ENCODE data around the gene KCNC1.

KCNC1 gene

GRCh38 chr11:17805873-17806272 is 71.3 kb downstream of the KCNC1 start:
- peaks cover 2% of the 10 kb centered on the region for H3K9me3 Mint-ChIP-seq
- no peak overlapping the region for H3K4me3 Mint-ChIP-seq
- H3K36me3 Mint-ChIP-seq (ENCODE audit: low read depth) = no peaks in the 10 kb centered on the region
- H3K27ac Mint-ChIP-seq = no peak overlapping the region
- TF ChIP-seq CTCF (IDR thresholded peaks at IDR 0.05; ENCODE audit: unreplicated experiment in 3 of 3) = no peak
- H3K27me3 Mint-ChIP-seq (ENCODE audit: low read depth) = peaks cover 4% of the 10 kb centered on the region
- H3K4me1 Mint-ChIP-seq = peaks cover 7% of the 10 kb centered on the region

- no peak overlapping the region for H3K27ac Mint-ChIP-seq
- TF ChIP-seq CTCF (IDR thresholded peaks at IDR 0.05; ENCODE audit: unreplicated experiment in 3 of 3) = no peak
- H3K4me3 Mint-ChIP-seq = no peak overlapping the region
- H3K9me3 Mint-ChIP-seq = peaks cover 2% of the 10 kb centered on the region
- peaks cover 18% of the 10 kb centered on the region for H3K4me1 Mint-ChIP-seq
- H3K27me3 Mint-ChIP-seq (ENCODE audit: low read depth) = peaks cover 4% of the 10 kb centered on the region
- H3K36me3 Mint-ChIP-seq (ENCODE audit: low read depth) = no peaks in the 10 kb centered on the region
Observed at GRCh38 chr11:17807034-17807433, 72.5 kb downstream of the KCNC1 start.

GRCh38 chr11:17810041-17810440 is 75.5 kb downstream of the KCNC1 start:
- H3K27ac Mint-ChIP-seq = no peak overlapping the region
- H3K4me1 Mint-ChIP-seq = peaks cover 40% of the 10 kb centered on the region
- H3K4me3 Mint-ChIP-seq = no peak overlapping the region
- no peaks in the 10 kb centered on the region for H3K36me3 Mint-ChIP-seq (ENCODE audit: low read depth)
- H3K27me3 Mint-ChIP-seq (ENCODE audit: low read depth) = peaks cover 4% of the 10 kb centered on the region
- peaks cover 2% of the 10 kb centered on the region for H3K9me3 Mint-ChIP-seq
- no peak for TF ChIP-seq CTCF (IDR thresholded peaks at IDR 0.05; ENCODE audit: unreplicated experiment in 3 of 3)

GRCh38 chr11:17810746-17811145 is 76.2 kb downstream of the KCNC1 start:
- Mint-ChIP-seq H3K4me3 (no peak overlapping the region), H3K4me1 (peaks cover 40% of the 10 kb centered on the region), H3K27me3 (ENCODE audit: low read depth) (peaks cover 4% of the 10 kb centered on the region), H3K27ac (no peak overlapping the region), H3K9me3 (peaks cover 2% of the 10 kb centered on the region), H3K36me3 (ENCODE audit: low read depth) (no peaks in the 10 kb centered on the region)
- no peak for TF ChIP-seq CTCF (IDR thresholded peaks at IDR 0.05; ENCODE audit: unreplicated experiment in 3 of 3)

GRCh38 chr11:17811352-17811751 is 76.8 kb downstream of the KCNC1 start:
- H3K27me3 Mint-ChIP-seq (ENCODE audit: low read depth) = peaks cover 4% of the 10 kb centered on the region
- no peak overlapping the region for H3K4me3 Mint-ChIP-seq
- H3K36me3 Mint-ChIP-seq (ENCODE audit: low read depth) = no peaks in the 10 kb centered on the region
- H3K4me1 Mint-ChIP-seq = peaks cover 46% of the 10 kb centered on the region
- peaks cover 2% of the 10 kb centered on the region for H3K9me3 Mint-ChIP-seq
- H3K27ac Mint-ChIP-seq = peak overlapping the region in 2 of 3 experiments; percentile 12 to 37
- no peak for TF ChIP-seq CTCF (IDR thresholded peaks at IDR 0.05; ENCODE audit: unreplicated experiment in 3 of 3)

- Mint-ChIP-seq H3K4me1 (peaks cover 46% of the 10 kb centered on the region), H3K4me3 (no peak overlapping the region), H3K9me3 (peaks cover 2% of the 10 kb centered on the region), H3K27ac (peak overlapping the region; percentile 12 to 44 (median 30)), H3K27me3 (ENCODE audit: low read depth) (no peaks in the 10 kb centered on the region), H3K36me3 (ENCODE audit: low read depth) (no peaks in the 10 kb centered on the region)
- no peak for TF ChIP-seq CTCF (IDR thresholded peaks at IDR 0.05; ENCODE audit: unreplicated experiment in 3 of 3)
Observed at GRCh38 chr11:17812091-17812864, 77.7 kb downstream of the KCNC1 start.

All from nephron (organoid).